Fibroblast of lung (primary cell): ENCODE results near the gene CYP27A1. TPM values are rescaled to one million over a fixed set of nuclear protein-coding genes. Genes with fewer than 3 reads are reported as not detected.

Experiments used
- DNase-seq, 2 donors: peaks; one replicate each; pipeline versions ENCODE4 v3.0.0 to v3.0.0-alpha.2; 2010; ENCODE audit warnings: low read depth in 2 of 2
- H2AFZ ChIP-seq: 2 replicates; pipeline ENCODE4 v1.5.1; 2012; ENCODE audit warnings: low read length, control low read depth, inconsistent platforms
- H3K27ac ChIP-seq: 2 replicates; pipeline ENCODE4 v1.5.1; 2011; ENCODE audit warnings: low read length, control low read depth; ENCODE audit not compliant: insufficient read depth
- H3K27me3 ChIP-seq: 2 replicates; pipeline ENCODE4 v1.5.1; 2011; ENCODE audit warnings: mild to moderate bottlenecking, low read length; ENCODE audit not compliant: control insufficient read depth, insufficient read depth
- H3K36me3 ChIP-seq: 2 replicates; pipeline ENCODE4 v1.5.1; 2011; ENCODE audit warnings: low read length; ENCODE audit not compliant: control insufficient read depth, insufficient read depth
- H3K4me1 ChIP-seq: 2 replicates; pipeline ENCODE4 v1.5.1; 2011; ENCODE audit warnings: low read length; ENCODE audit not compliant: control insufficient read depth, insufficient read depth; ENCODE audit errors: extremely low read depth
- H3K4me2 ChIP-seq: 2 replicates; pipeline ENCODE4 v1.5.1; 2011; ENCODE audit warnings: low read length, control low read depth; ENCODE audit not compliant: insufficient read depth; ENCODE audit errors: extremely low read depth
- H3K4me3 ChIP-seq, 4 experiments: fragments of 200-600 bp in 1 of 4; sonication (generic) in 1 of 4; replicated peaks in 1 of 4; 2 replicates each; pipeline ENCODE4 v1.5.1; 2011 to 2016; ENCODE audit warnings: low read length in 4 of 4, low read depth in 3 of 4, mild to moderate bottlenecking in 3 of 4, control low read depth in 2 of 4, inconsistent platforms in 1 of 4, mixed read lengths in 1 of 4; ENCODE audit not compliant: insufficient read depth in 1 of 4; ENCODE audit errors: control extremely low read depth in 1 of 4
- H3K79me2 ChIP-seq: 2 replicates; pipeline ENCODE4 v1.5.1; 2012; ENCODE audit warnings: mild to moderate bottlenecking, low read length, inconsistent platforms; ENCODE audit not compliant: control insufficient read depth, insufficient read depth
- H3K9ac ChIP-seq: 2 replicates; pipeline ENCODE4 v1.5.1; 2011; ENCODE audit warnings: mild to moderate bottlenecking, low read length, control low read depth; ENCODE audit not compliant: insufficient read depth
- H3K9me3 ChIP-seq: 2 replicates; pipeline ENCODE4 v1.5.1; 2012; ENCODE audit warnings: low read depth, low read length; ENCODE audit not compliant: control insufficient read depth, insufficient read depth
- H4K20me1 ChIP-seq: 2 replicates; pipeline ENCODE4 v1.5.1; 2011; ENCODE audit warnings: low read length; ENCODE audit not compliant: control insufficient read depth, insufficient read depth; ENCODE audit errors: extremely low read depth
- EZH2 ChIP-seq: IDR thresholded peaks from 2 replicates; pipeline ENCODE4 v1.5.1; 2012; ENCODE audit warnings: low read length, control low read depth, mild to moderate bottlenecking; ENCODE audit errors: missing control alignments
- polyA plus RNA-seq, 2 donors: library from polyadenylated mRNA; depleted of rRNA in 1 of 2; stranded (reverse) in 1 of 2; unstranded in 1 of 2; fragments of >200 nt; gene quantifications; 2 replicates each; pipeline ENCODE4 v1.2.1, GENCODE V29; 2011 to 2012; ENCODE audit warnings: missing spikeins in 1 of 2
- total RNA-seq: library from RNA; depleted of rRNA; stranded (reverse); fragments of >200 nt; gene quantifications from 2 replicates; pipeline ENCODE4 v1.2.1, GENCODE V29; 2014
- TF ChIP-seq, protein P1 (sequence below), 2 donors: IDR thresholded peaks in 1 of 2; conservative IDR thresholded peaks in 1 of 2; 1 replicate in 1 of 2; 2 replicates in 1 of 2; pipeline ENCODE4 v1.5.1; 2011 to 2012; ENCODE audit warnings: low read length in 2 of 2, control low read depth in 1 of 2, inconsistent platforms in 1 of 2, low read depth in 1 of 2, mild to moderate bottlenecking in 1 of 2

Gene CYP27A1
- total and polyA plus RNA-seq, 2 donors (not counting 1 experiment from before 2014, with no cell fraction given): 12.7 to 53.8 TPM

- H4K20me1 ChIP-seq: no peaks in the 10 kb centered on the region
- H3K27ac ChIP-seq: no peak within 1 kb of the TSS
- H3K36me3 ChIP-seq: no peaks in the 10 kb centered on the region
- H2AFZ ChIP-seq: no peak within 1 kb of the TSS
- TF ChIP-seq EZH2: no peak
- TF ChIP-seq, protein P1, sequence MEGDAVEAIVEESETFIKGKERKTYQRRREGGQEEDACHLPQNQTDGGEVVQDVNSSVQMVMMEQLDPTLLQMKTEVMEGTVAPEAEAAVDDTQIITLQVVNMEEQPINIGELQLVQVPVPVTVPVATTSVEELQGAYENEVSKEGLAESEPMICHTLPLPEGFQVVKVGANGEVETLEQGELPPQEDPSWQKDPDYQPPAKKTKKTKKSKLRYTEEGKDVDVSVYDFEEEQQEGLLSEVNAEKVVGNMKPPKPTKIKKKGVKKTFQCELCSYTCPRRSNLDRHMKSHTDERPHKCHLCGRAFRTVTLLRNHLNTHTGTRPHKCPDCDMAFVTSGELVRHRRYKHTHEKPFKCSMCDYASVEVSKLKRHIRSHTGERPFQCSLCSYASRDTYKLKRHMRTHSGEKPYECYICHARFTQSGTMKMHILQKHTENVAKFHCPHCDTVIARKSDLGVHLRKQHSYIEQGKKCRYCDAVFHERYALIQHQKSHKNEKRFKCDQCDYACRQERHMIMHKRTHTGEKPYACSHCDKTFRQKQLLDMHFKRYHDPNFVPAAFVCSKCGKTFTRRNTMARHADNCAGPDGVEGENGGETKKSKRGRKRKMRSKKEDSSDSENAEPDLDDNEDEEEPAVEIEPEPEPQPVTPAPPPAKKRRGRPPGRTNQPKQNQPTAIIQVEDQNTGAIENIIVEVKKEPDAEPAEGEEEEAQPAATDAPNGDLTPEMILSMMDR (conservative IDR thresholded peaks at IDR 0.05 in 1 of 2, IDR thresholded peaks at IDR 0.05 in 1 of 2; ENCODE audit: low read depth in 1 of 2, low read length in 2 of 2): no peak
- DNase-seq: no peak
- no peaks in the 10 kb centered on the region for H3K9me3 ChIP-seq
- no peaks in the 10 kb centered on the region for H3K79me2 ChIP-seq
- H3K4me2 ChIP-seq: no peak within 1 kb of the TSS
- H3K9ac ChIP-seq: no peak within 1 kb of the TSS
- H3K4me1 ChIP-seq: no peaks in the 10 kb centered on the region
- peak within 1 kb of the TSS in 1 of 4 experiments; percentile 10 for H3K4me3 ChIP-seq
- peaks cover 58% of the 10 kb centered on the region for H3K27me3 ChIP-seq
Observed at GRCh38 chr2:218859556-218859987, 77.6 kb downstream of the CYP27A1 start, which contains the start of gene WNT6. WNT6 (plus strand) TSS chr2:218859805; CDS start chr2:218860038, 233 bp downstream.

- Histone ChIP-seq H2AFZ (no peak overlapping the region), H3K79me2 (no peaks in the 10 kb centered on the region), H3K9ac (no peak overlapping the region), H3K9me3 (no peaks in the 10 kb centered on the region), H3K27me3 (peaks cover 53% of the 10 kb centered on the region), H3K4me2 (no peak overlapping the region), H4K20me1 (no peaks in the 10 kb centered on the region), H3K4me3 (peak overlapping the region in 1 of 4 experiments; percentile 10), H3K4me1 (no peaks in the 10 kb centered on the region), H3K27ac (no peak overlapping the region), H3K36me3 (no peaks in the 10 kb centered on the region)
- no peak for DNase-seq
- peak; percentile 100 for TF ChIP-seq EZH2
- TF ChIP-seq, protein P1 (conservative IDR thresholded peaks at IDR 0.05 in 1 of 2, IDR thresholded peaks at IDR 0.05 in 1 of 2; ENCODE audit: low read depth in 1 of 2, low read length in 2 of 2): no peak
Observed at GRCh38 chr2:218859988-218860831, 78.3 kb downstream of the CYP27A1 start.

GRCh38 chr2:218860950-218861381, 79.0 kb downstream of the CYP27A1 start:
- TF ChIP-seq, protein P1 (conservative IDR thresholded peaks at IDR 0.05 in 1 of 2, IDR thresholded peaks at IDR 0.05 in 1 of 2; ENCODE audit: low read depth in 1 of 2, low read length in 2 of 2): no peak
- TF ChIP-seq EZH2: peak; percentile 93
- H4K20me1 ChIP-seq: no peaks in the 10 kb centered on the region
- no peak overlapping the region for H2AFZ ChIP-seq
- no peaks in the 10 kb centered on the region for H3K9me3 ChIP-seq
- H3K4me1 ChIP-seq: no peaks in the 10 kb centered on the region
- H3K27ac ChIP-seq: no peak overlapping the region
- no peak overlapping the region for H3K9ac ChIP-seq
- DNase-seq: peak; percentile 23 to 67
- H3K79me2 ChIP-seq: no peaks in the 10 kb centered on the region
- no peaks in the 10 kb centered on the region for H3K36me3 ChIP-seq
- no peak overlapping the region for H3K4me3 ChIP-seq
- H3K4me2 ChIP-seq: no peak overlapping the region
- peaks cover 51% of the 10 kb centered on the region for H3K27me3 ChIP-seq
